ENCODE results near the gene CHMP1B. TPM values are rescaled to one million over a fixed set of nuclear protein-coding genes. Genes with fewer than 3 reads are reported as not detected.

CHMP1B gene
- total and polyA plus RNA-seq, 8 donors = 17.9 to 96.0 (median 39.5) TPM

Other genes with a start within 250 kb of the CHMP1B start
- not detected for gene SLC35G4, start 241.8 kb upstream of the CHMP1B start, total RNA-seq
- not detected for gene SLC35G4, start 241.8 kb upstream of the CHMP1B start, polyA plus RNA-seq
- gene GNAL, start 162.1 kb upstream of the CHMP1B start, total RNA-seq = 1 to 10 TPM in 3 of 5 donors, under 1 TPM in 2; under 0.01 to 6.7 (median 5.3) TPM
- gene GNAL, start 162.1 kb upstream of the CHMP1B start, polyA plus RNA-seq = 1 to 10 TPM; 1.1 to 2.1 (median 1.4) TPM
- gene MPPE1, start 56.9 kb downstream of the CHMP1B start, total RNA-seq = 10 to 100 TPM; 15.2 to 82.0 (median 53.8) TPM
- 10 to 100 TPM; 17.3 to 20.6 (median 19.6) TPM for gene MPPE1, start 56.9 kb downstream of the CHMP1B start, polyA plus RNA-seq
- 100 to 1,000 TPM in 3 of 5 donors, 10 to 100 TPM in 2; 75.2 to 263 (median 138) TPM for gene IMPA2, start 130.1 kb downstream of the CHMP1B start, total RNA-seq
- 10 to 100 TPM; 61.0 to 79.9 (median 64.5) TPM for gene IMPA2, start 130.1 kb downstream of the CHMP1B start, polyA plus RNA-seq
- 1 to 10 TPM in 1 of 5 donors, not detected in 4; 1.2 TPM for gene ANKRD62, start 242.4 kb downstream of the CHMP1B start, total RNA-seq
- gene ANKRD62, start 242.4 kb downstream of the CHMP1B start, polyA plus RNA-seq = not detected